Measurements from ENCODE around the gene YBEY.

GRCh38 chr21:46318464-46318845 is 32.3 kb downstream of the YBEY start:
- TF ChIP-seq EZH2 (IDR thresholded peaks at IDR 0.05; ENCODE audit: low read length, missing control alignments) (no peak), CTCF (conservative IDR thresholded peaks at IDR 0.05 in 1 of 2, IDR thresholded peaks at IDR 0.05 in 1 of 2; ENCODE audit: low read depth in 1 of 2, low read length in 2 of 2) (no peak)
